ENCODE data around the gene FUT3. TPM values are rescaled to one million over a fixed set of nuclear protein-coding genes. Genes with fewer than 3 reads are reported as not detected.
A peak's percentile ranks its signal among the peaks of the same experiment; 100 is the strongest.

Gene FUT3
- 1 to 10 TPM in 4 of 8 experiments, under 1 TPM in 2, not detected in 2; 0.21 to 4.5 (median 1.4) TPM for total RNA-seq

- ATAC-seq (replicated peaks in 6 of 8): no peak
- Histone ChIP-seq H3K4me3 (no peak within 1 kb of the TSS), H3K4me1 (replicated peaks in 1 of 2) (peaks cover 4 to 10% of the 10 kb centered on the region in 2 donors), H3K27ac (no peak within 1 kb of the TSS)
- in situ Hi-C loops (cut with MboI; ENCODE audit: low pct_unique_long_range_greater_than_20kb in 2 of 9, low sequenced_read_pairs in 9 of 9, unreplicated experiment in 9 of 9): no loop called here
- 93 to 97% methylated on average over 5 to 6 of the region's 10 CpGs; no CpG with 5 or more reads in 8 of the 10 experiments for WGBS, 10 experiments
Measured at GRCh38 chr19:5851302-5851701, at the start of gene FUT3. Gene FUT3 (minus strand): TSS chr19:5851449.

- ATAC-seq (replicated peaks in 6 of 8): no peak
- H3K4me3 ChIP-seq: no peak overlapping the region
- no peak overlapping the region for H3K27ac ChIP-seq
- in situ Hi-C loops (cut with MboI; ENCODE audit: low pct_unique_long_range_greater_than_20kb in 2 of 9, low sequenced_read_pairs in 9 of 9, unreplicated experiment in 9 of 9): no loop called here
- 84 to 100% (median 100%) methylated on average over 1 to 6 of the region's 8 CpGs; no CpG with 5 or more reads in 3 of the 10 experiments for WGBS, 10 experiments
- H3K4me1 ChIP-seq (replicated peaks in 1 of 2): peaks cover 5 to 8% of the 10 kb centered on the region in 2 donors
Measured at GRCh38 chr19:5900976-5901375, 49.7 kb upstream of the FUT3 start.

GRCh38 chr19:5899728-5900526, 48.7 kb upstream of the FUT3 start:
- H3K4me3 ChIP-seq: no peak overlapping the region
- H3K27ac ChIP-seq: no peak overlapping the region
- no peak for ATAC-seq (replicated peaks in 6 of 8)
- in situ Hi-C loops (cut with MboI; ENCODE audit: low pct_unique_long_range_greater_than_20kb in 2 of 9, low sequenced_read_pairs in 9 of 9, unreplicated experiment in 9 of 9): no loop called here
- peaks cover 5% of the 10 kb centered on the region in 2 donors for H3K4me1 ChIP-seq (replicated peaks in 1 of 2)
- WGBS, 10 experiments: 60 to 100% (median 96%) methylated on average over 1 to 6 of the region's 13 CpGs; no CpG with 5 or more reads in 4 of the 10 experiments

GRCh38 chr19:5897189-5897969, 46.1 kb upstream of the FUT3 start:
- H3K4me1 ChIP-seq (replicated peaks in 1 of 2): peaks cover 1 to 2% of the 10 kb centered on the region in 2 donors
- WGBS, 10 experiments: 20 to 100% (median 94%) methylated on average over 1 to 18 of the region's 30 CpGs; no CpG with 5 or more reads in 3 of the 10 experiments
- ATAC-seq (replicated peaks in 6 of 8): no peak
- in situ Hi-C loops (cut with MboI; ENCODE audit: low pct_unique_long_range_greater_than_20kb in 2 of 9, low sequenced_read_pairs in 9 of 9, unreplicated experiment in 9 of 9): no loop called here
- H3K4me3 ChIP-seq: no peak overlapping the region
- no peak overlapping the region for H3K27ac ChIP-seq

GRCh38 chr19:5896365-5897076, 45.3 kb upstream of the FUT3 start:
- WGBS, 10 experiments: 83 to 100% (median 93%) methylated on average over 2 to 3 of the region's 29 CpGs; no CpG with 5 or more reads in 7 of the 10 experiments
- no peak overlapping the region for H3K4me3 ChIP-seq
- in situ Hi-C loops (cut with MboI; ENCODE audit: low pct_unique_long_range_greater_than_20kb in 2 of 9, low sequenced_read_pairs in 9 of 9, unreplicated experiment in 9 of 9): no loop called here
- H3K4me1 ChIP-seq (replicated peaks in 1 of 2): peaks cover 0 to 5% of the 10 kb centered on the region in 2 donors
- H3K27ac ChIP-seq: no peak overlapping the region
- ATAC-seq (replicated peaks in 6 of 8): no peak

- 95 to 96% methylated on average over 4 to 6 of the region's 8 CpGs; no CpG with 5 or more reads in 8 of the 10 experiments for WGBS, 10 experiments
- Histone ChIP-seq H3K4me3 (no peak overlapping the region), H3K27ac (no peak overlapping the region), H3K4me1 (replicated peaks in 1 of 2) (peaks cover 0 to 5% of the 10 kb centered on the region in 2 donors)
- in situ Hi-C loops (cut with MboI; ENCODE audit: low pct_unique_long_range_greater_than_20kb in 2 of 9, low sequenced_read_pairs in 9 of 9, unreplicated experiment in 9 of 9): no loop called here
- no peak for ATAC-seq (replicated peaks in 6 of 8)
Measured at GRCh38 chr19:5895890-5896289, 44.6 kb upstream of the FUT3 start.

GRCh38 chr19:5895409-5895808, 44.2 kb upstream of the FUT3 start:
- Histone ChIP-seq H3K27ac (no peak overlapping the region), H3K4me1 (replicated peaks in 1 of 2) (peaks cover 0 to 5% of the 10 kb centered on the region in 2 donors), H3K4me3 (no peak overlapping the region)
- peak in 1 of 8 experiments; percentile 2 for ATAC-seq (replicated peaks in 6 of 8)
- in situ Hi-C loops (cut with MboI; ENCODE audit: low pct_unique_long_range_greater_than_20kb in 2 of 9, low sequenced_read_pairs in 9 of 9, unreplicated experiment in 9 of 9): no loop called here
- WGBS, 10 experiments: 63 to 100% (median 93%) methylated on average over 3 to 4 of the region's 15 CpGs; no CpG with 5 or more reads in 7 of the 10 experiments

- Histone ChIP-seq H3K27ac (no peak overlapping the region), H3K4me1 (replicated peaks in 1 of 2) (peaks cover 0 to 5% of the 10 kb centered on the region in 2 donors), H3K4me3 (no peak overlapping the region)
- WGBS, 10 experiments: 72 to 100% (median 92%) methylated on average over 1 to 3 of the region's 28 CpGs; no CpG with 5 or more reads in 7 of the 10 experiments
- ATAC-seq (replicated peaks in 6 of 8): peak in 1 of 8 experiments; percentile 5
- in situ Hi-C loops (cut with MboI; ENCODE audit: low pct_unique_long_range_greater_than_20kb in 2 of 9, low sequenced_read_pairs in 9 of 9, unreplicated experiment in 9 of 9): no loop called here
Measured at GRCh38 chr19:5894704-5895349, 43.6 kb upstream of the FUT3 start.

- Histone ChIP-seq H3K27ac (no peak overlapping the region), H3K4me1 (replicated peaks in 1 of 2) (peaks cover 0 to 5% of the 10 kb centered on the region in 2 donors), H3K4me3 (no peak overlapping the region)
- ATAC-seq (replicated peaks in 6 of 8): peak in 3 of 8 experiments; percentile 2 to 4 (median 3)
- WGBS, 10 experiments: 27 to 100% (median 90%) methylated on average over 2 to 14 of the region's 28 CpGs; no CpG with 5 or more reads in 3 of the 10 experiments
- in situ Hi-C loops (cut with MboI; ENCODE audit: low pct_unique_long_range_greater_than_20kb in 2 of 9, low sequenced_read_pairs in 9 of 9, unreplicated experiment in 9 of 9): no loop called here
Measured at GRCh38 chr19:5893907-5894703, 42.9 kb upstream of the FUT3 start.

- no peak overlapping the region for H3K4me3 ChIP-seq
- H3K4me1 ChIP-seq (replicated peaks in 1 of 2): peaks cover 0 to 5% of the 10 kb centered on the region in 2 donors
- peak in 1 of 8 experiments; percentile 11 for ATAC-seq (replicated peaks in 6 of 8)
- whole genome bisulfite sequencing, 10 experiments: 10 to 93% (median 61%) methylated on average over 2 to 12 of the region's 13 CpGs; no CpG with 5 or more reads in 4 of the 10 experiments
- in situ Hi-C loops (cut with MboI; ENCODE audit: low pct_unique_long_range_greater_than_20kb in 2 of 9, low sequenced_read_pairs in 9 of 9, unreplicated experiment in 9 of 9): no loop called here
- no peak overlapping the region for H3K27ac ChIP-seq
Measured at GRCh38 chr19:5893296-5893903, 42.2 kb upstream of the FUT3 start.

- no peak for ATAC-seq (replicated peaks in 6 of 8)
- in situ Hi-C loops (cut with MboI; ENCODE audit: low pct_unique_long_range_greater_than_20kb in 2 of 9, low sequenced_read_pairs in 9 of 9, unreplicated experiment in 9 of 9): no loop called here
- Histone ChIP-seq H3K27ac (no peak overlapping the region), H3K4me1 (replicated peaks in 1 of 2) (peaks cover 0 to 5% of the 10 kb centered on the region in 2 donors), H3K4me3 (no peak overlapping the region)
- 34 to 76% (median 67%) methylated on average over 2 to 7 of the region's 15 CpGs; no CpG with 5 or more reads in 7 of the 10 experiments for WGBS, 10 experiments
Measured at GRCh38 chr19:5892772-5893275, 41.6 kb upstream of the FUT3 start.

All from motor neuron (in vitro differentiated cells).